Measurements from ENCODE around the gene SNRPD1. TPM values are rescaled to one million over a fixed set of nuclear protein-coding genes. Genes with fewer than 3 reads are reported as not detected.
"Not testable (repeated sequence)": the region's sequence is repeated elsewhere in the genome, so short reads cannot be mapped to it uniquely, and the experiment has no call there.

SNRPD1 gene
- total RNA-seq, 2 experiments from 2014 or later: 74.6 to 75.1 TPM

- POLR2A ChIA-PET: no interaction called here
- Mint-ChIP-seq H3K27ac (no peak overlapping the region), H3K27me3 (no peaks in the 10 kb centered on the region), H3K9me3 (no peaks in the 10 kb centered on the region), H3K4me1 (peaks cover 4% of the 10 kb centered on the region), H3K4me3 (no peak overlapping the region), H3K36me3 (no peaks in the 10 kb centered on the region)
- ATAC-seq (ENCODE audit: low read depth) (no peak), DNase-seq (no peak)
Measured at GRCh38 chr18:21604671-21605070, 7.4 kb upstream of the SNRPD1 start.

DNA sequence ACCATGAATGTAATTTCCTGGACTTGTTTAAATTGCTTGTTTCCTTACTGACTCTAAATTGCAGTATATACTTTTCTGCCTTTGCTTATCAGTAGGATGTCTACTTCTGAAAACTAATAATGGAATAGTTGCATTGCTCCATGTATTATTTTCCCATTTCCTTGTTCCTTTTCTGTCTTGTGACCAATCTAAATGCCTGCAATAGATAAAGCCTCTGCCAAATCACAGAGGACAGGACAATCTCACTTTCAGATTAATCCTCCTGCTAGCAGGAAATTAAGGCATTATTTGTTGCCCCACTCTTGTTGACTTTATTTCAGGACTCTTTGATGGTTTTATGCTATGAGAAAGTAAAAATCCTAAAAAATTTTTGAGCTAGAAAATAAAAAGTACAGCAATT is 6.9 kb upstream of the SNRPD1 start:
- H3K4me1 Mint-ChIP-seq: peaks cover 6% of the 10 kb centered on the region
- ATAC-seq (ENCODE audit: low read depth) (no peak), DNase-seq (no peak)
- POLR2A ChIA-PET: no interaction called here
- no peak overlapping the region for H3K27ac Mint-ChIP-seq
- no peaks in the 10 kb centered on the region for H3K27me3 Mint-ChIP-seq
- no peak overlapping the region for H3K4me3 Mint-ChIP-seq
- no peaks in the 10 kb centered on the region for H3K36me3 Mint-ChIP-seq
- no peaks in the 10 kb centered on the region for H3K9me3 Mint-ChIP-seq

- POLR2A ChIA-PET: interaction anchor here (0.7 to 7.4 kb wide), 5 partner anchors 10 to 1125 kb away, joined by 7 to 95 read pairs (median 10); partner anchors contain the start of genes ABHD3, ESCO1 and MIB1
- Mint-ChIP-seq H3K36me3 (peaks cover 19% of the 10 kb centered on the region), H3K4me1 (peaks cover 22% of the 10 kb centered on the region), H3K27ac (peak overlapping the region; percentile 100), H3K4me3 (peak overlapping the region; percentile 100)
- not testable (repeated sequence) for H3K27me3 Mint-ChIP-seq; DNase-seq; H3K9me3 Mint-ChIP-seq; ATAC-seq (ENCODE audit: low read depth)
Measured at GRCh38 chr18:21611401-21612124, 551 bp upstream of the SNRPD1 start.

- POLR2A ChIA-PET; H3K27me3 Mint-ChIP-seq; H3K4me3 Mint-ChIP-seq; H3K27ac Mint-ChIP-seq; DNase-seq; H3K4me1 Mint-ChIP-seq; ATAC-seq (ENCODE audit: low read depth); H3K9me3 Mint-ChIP-seq: not testable (repeated sequence)
- H3K36me3 Mint-ChIP-seq: peaks cover 29% of the 10 kb centered on the region
Measured at GRCh38 chr18:21621640-21622039, 9.5 kb downstream of the SNRPD1 start.

GRCh38 chr18:21629089-21629832 is 17.1 kb downstream of the SNRPD1 start:
- peaks cover 32% of the 10 kb centered on the region for H3K36me3 Mint-ChIP-seq
- POLR2A ChIA-PET: interaction anchor here (2.3 kb wide), 1 partner anchor 17 kb away, joined by 7 read pairs; the partner anchor contains the start of gene SNRPD1
- peak overlapping the region; percentile 77 for H3K27ac Mint-ChIP-seq
- ATAC-seq (ENCODE audit: low read depth) (no peak), DNase-seq (no peak)
- H3K4me1 Mint-ChIP-seq: peaks cover 15% of the 10 kb centered on the region
- H3K27me3 Mint-ChIP-seq: no peaks in the 10 kb centered on the region
- peak overlapping the region; percentile 39 for H3K4me3 Mint-ChIP-seq
- H3K9me3 Mint-ChIP-seq: no peaks in the 10 kb centered on the region

DNA sequence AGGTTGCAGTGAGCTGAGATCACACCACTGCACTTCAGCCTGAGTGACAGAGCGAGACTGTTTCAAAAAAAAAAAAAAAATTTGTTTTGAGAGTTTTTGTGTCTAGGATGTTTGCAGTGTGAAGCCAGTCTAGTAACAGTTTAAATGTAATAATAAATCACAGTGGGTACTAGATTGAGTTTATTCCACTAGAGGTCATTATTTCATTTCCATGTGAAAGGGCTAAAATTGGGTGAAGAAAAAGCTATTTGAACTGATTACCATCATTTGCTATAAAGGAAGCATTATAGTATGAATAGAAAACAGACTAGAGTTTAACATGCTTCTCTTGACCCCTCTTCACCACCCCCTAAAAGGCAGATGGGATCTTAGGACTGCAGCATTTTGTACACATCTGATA is 20.3 kb downstream of the SNRPD1 start:
- no peak overlapping the region for H3K4me3 Mint-ChIP-seq
- no peaks in the 10 kb centered on the region for H3K9me3 Mint-ChIP-seq
- no peak overlapping the region for H3K27ac Mint-ChIP-seq
- H3K4me1 Mint-ChIP-seq: peaks cover 13% of the 10 kb centered on the region
- no peak for ATAC-seq (ENCODE audit: low read depth)
- H3K36me3 Mint-ChIP-seq: peaks cover 27% of the 10 kb centered on the region
- POLR2A ChIA-PET: interaction anchor here (1.0 kb wide), 1 partner anchor 32 kb away, joined by 3 read pairs; the partner anchor contains the start of gene ESCO1
- H3K27me3 Mint-ChIP-seq: no peaks in the 10 kb centered on the region
- no peak for DNase-seq

- Mint-ChIP-seq H3K9me3 (no peaks in the 10 kb centered on the region), H3K27ac (no peak overlapping the region), H3K4me1 (peaks cover 1% of the 10 kb centered on the region), H3K27me3 (no peaks in the 10 kb centered on the region), H3K4me3 (no peak overlapping the region), H3K36me3 (peaks cover 20% of the 10 kb centered on the region)
- POLR2A ChIA-PET: no interaction called here
- no peak for DNase-seq
- ATAC-seq (ENCODE audit: low read depth): no peak
Measured at GRCh38 chr18:21634588-21635199, 22.6 kb downstream of the SNRPD1 start.

- H3K4me3 Mint-ChIP-seq: no peak overlapping the region
- no peaks in the 10 kb centered on the region for H3K27me3 Mint-ChIP-seq
- H3K27ac Mint-ChIP-seq: no peak overlapping the region
- H3K9me3 Mint-ChIP-seq: no peaks in the 10 kb centered on the region
- peaks cover 13% of the 10 kb centered on the region for H3K36me3 Mint-ChIP-seq
- H3K4me1 Mint-ChIP-seq: peaks cover 1% of the 10 kb centered on the region
- DNase-seq (no peak), ATAC-seq (ENCODE audit: low read depth) (no peak)
- POLR2A ChIA-PET: interaction anchor here (0.6 kb wide), 1 partner anchor 27 kb away, joined by 6 read pairs; no protein-coding TSS in a partner anchor
Measured at GRCh38 chr18:21636769-21637168, 24.7 kb downstream of the SNRPD1 start.

DNA sequence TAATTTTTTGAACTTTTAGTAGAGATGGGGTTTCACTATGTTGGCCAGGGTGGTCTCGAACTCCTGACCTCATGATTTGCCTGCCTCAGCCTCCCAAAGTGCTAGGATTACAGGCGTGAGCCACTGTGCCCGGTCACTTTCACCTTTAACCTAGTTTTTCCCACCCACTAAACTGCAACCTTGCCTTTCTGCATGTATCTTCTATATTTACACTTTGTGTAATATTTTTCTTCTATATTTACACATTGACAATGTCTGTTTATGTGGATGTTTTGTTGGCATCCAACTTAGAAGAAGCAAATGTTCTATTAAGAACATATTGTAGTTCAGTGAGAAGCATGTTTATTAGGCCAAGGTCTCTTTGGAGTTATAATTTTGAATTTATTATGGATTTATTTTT is 26.7 kb downstream of the SNRPD1 start:
- H3K27ac Mint-ChIP-seq: no peak overlapping the region
- no peak for ATAC-seq (ENCODE audit: low read depth)
- H3K36me3 Mint-ChIP-seq: peaks cover 11% of the 10 kb centered on the region
- POLR2A ChIA-PET: no interaction called here
- peaks cover 1% of the 10 kb centered on the region for H3K4me1 Mint-ChIP-seq
- H3K27me3 Mint-ChIP-seq: no peaks in the 10 kb centered on the region
- no peaks in the 10 kb centered on the region for H3K9me3 Mint-ChIP-seq
- DNase-seq: no peak
- H3K4me3 Mint-ChIP-seq: no peak overlapping the region

DNA sequence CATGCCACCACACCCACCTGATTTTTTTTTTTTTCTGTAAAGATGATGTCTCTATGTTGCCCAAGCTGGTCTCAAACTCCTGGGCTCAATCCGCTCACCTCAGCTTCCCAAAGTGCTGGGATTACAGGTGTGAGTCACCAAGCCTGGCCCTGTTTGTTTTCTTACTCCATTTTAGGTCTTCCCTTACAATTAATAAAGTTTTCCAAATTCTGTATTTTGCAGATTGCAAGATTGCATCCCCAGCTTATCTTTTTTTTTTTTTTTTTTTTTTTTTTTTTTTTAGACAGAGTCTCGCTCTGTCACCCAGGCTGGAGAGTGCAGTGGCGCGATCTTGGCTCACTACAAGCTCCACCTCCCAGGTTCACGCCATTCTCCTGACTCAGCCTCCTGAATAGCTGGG is 28.3 kb downstream of the SNRPD1 start:
- H3K9me3 Mint-ChIP-seq; H3K27me3 Mint-ChIP-seq; H3K27ac Mint-ChIP-seq; H3K4me3 Mint-ChIP-seq; ATAC-seq (ENCODE audit: low read depth); DNase-seq; H3K4me1 Mint-ChIP-seq: not testable (repeated sequence)
- POLR2A ChIA-PET: interaction anchor here (0.7 to 1.1 kb wide), 2 partner anchors 9 to 137 kb away, joined by 4 to 6 read pairs; no protein-coding TSS in a partner anchor
- peaks cover 11% of the 10 kb centered on the region for H3K36me3 Mint-ChIP-seq

DNA sequence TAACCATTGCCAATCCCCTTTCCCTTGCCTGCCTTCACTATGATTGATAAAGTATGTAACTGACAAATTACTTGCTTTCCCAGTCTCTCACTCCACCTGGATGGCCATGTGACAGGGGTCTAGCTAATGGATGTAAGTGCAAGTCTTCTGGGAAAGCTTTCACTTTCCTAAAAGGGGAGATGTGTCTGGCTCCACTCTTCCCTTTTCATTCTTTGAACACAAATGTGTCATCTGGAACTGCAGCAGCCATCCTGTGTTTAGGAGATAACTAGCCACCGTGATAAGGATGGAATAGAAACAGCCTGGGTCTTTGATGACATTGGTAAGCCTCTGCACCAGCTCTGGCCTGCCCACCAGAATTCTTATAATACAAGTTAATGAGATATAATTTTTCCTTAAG is 38.2 kb downstream of the SNRPD1 start:
- POLR2A ChIA-PET: no interaction called here
- Mint-ChIP-seq H3K27me3 (no peaks in the 10 kb centered on the region), H3K9me3 (no peaks in the 10 kb centered on the region), H3K36me3 (peaks cover 24% of the 10 kb centered on the region), H3K4me3 (no peak overlapping the region), H3K4me1 (no peaks in the 10 kb centered on the region), H3K27ac (no peak overlapping the region)
- no peak for ATAC-seq (ENCODE audit: low read depth)
- DNase-seq: no peak

DNA sequence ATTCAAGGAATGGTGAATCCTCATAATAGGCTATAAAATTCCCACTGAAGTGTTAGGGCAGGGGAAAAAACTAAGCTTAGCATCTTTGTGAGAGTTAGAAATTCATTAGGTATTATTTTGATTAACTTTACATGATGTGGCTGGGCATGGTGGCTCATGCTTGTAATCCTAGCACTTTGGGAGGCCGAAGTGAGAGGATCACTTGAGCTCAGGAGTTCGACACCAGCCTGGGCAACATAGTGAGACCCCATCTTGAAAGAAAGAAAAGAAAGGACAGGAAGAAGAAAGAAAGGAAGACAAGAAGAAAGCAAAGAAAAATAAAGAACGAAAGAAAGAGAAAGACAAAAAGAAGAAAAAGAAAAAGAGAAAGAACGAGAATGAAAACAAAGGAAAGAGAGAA is 40.0 kb downstream of the SNRPD1 start:
- no peaks in the 10 kb centered on the region for H3K9me3 Mint-ChIP-seq
- H3K27ac Mint-ChIP-seq: peak overlapping the region; percentile 35
- no peak overlapping the region for H3K4me3 Mint-ChIP-seq
- no peaks in the 10 kb centered on the region for H3K4me1 Mint-ChIP-seq
- DNase-seq (no peak), ATAC-seq (ENCODE audit: low read depth) (no peak)
- no peaks in the 10 kb centered on the region for H3K27me3 Mint-ChIP-seq
- POLR2A ChIA-PET: interaction anchor here (0.6 kb wide), 1 partner anchor 52 kb away, joined by 3 read pairs; no protein-coding TSS in a partner anchor
- H3K36me3 Mint-ChIP-seq: peaks cover 31% of the 10 kb centered on the region

DNA sequence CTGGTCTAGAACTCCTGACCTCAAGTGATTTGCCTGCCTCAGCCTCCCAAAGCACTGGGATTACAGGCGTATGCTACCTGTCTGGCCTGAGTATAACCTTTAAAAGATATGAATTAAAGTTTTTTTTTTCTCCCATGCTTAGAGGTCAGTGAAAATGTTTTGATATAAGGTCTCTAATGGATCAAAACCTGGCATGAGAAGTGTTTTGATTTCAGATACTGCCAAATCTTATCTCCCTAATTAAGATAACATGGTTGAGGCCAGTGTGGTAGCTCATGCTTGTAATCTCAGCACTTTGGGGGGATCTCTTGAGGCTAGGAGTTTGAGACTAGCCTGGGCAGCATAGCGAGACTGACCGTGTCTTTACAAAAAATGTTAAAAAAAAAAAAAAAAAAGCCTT is 41.2 kb downstream of the SNRPD1 start:
- no peaks in the 10 kb centered on the region for H3K4me1 Mint-ChIP-seq
- no peak for ATAC-seq (ENCODE audit: low read depth)
- POLR2A ChIA-PET: interaction anchor here (0.7 kb wide), 1 partner anchor 32 kb away, joined by 3 read pairs; no protein-coding TSS in a partner anchor
- H3K27ac Mint-ChIP-seq: no peak overlapping the region
- no peak overlapping the region for H3K4me3 Mint-ChIP-seq
- DNase-seq: no peak
- no peaks in the 10 kb centered on the region for H3K27me3 Mint-ChIP-seq
- H3K9me3 Mint-ChIP-seq: no peaks in the 10 kb centered on the region
- H3K36me3 Mint-ChIP-seq: peaks cover 30% of the 10 kb centered on the region

All from activated naive CD8-positive, alpha-beta T cell treated with anti-CD3 and anti-CD28 coated beads, Interleukin-2, amount 10 ng/mL, durations not matched to agents 7 days and 5 days (primary cell).